Colonic mucosa (tissue), 4 donors: ENCODE data around the gene SMDT1. TPM values are rescaled to one million over a fixed set of nuclear protein-coding genes. Genes with fewer than 3 reads are reported as not detected.
"Not testable (repeated sequence)": the region's sequence is repeated elsewhere in the genome, so short reads cannot be mapped to it uniquely, and the experiment has no call there.

ENCODE experiments used
- DNase-seq: peaks from one replicate; pipeline ENCODE4 v3.0.0-alpha.2; 2020
- H3K27ac ChIP-seq: fragments of 200-600 bp; one replicate; pipeline ENCODE4 v1.8.0; 2021
- H3K27me3 ChIP-seq: fragments of 200-600 bp; one replicate; pipeline ENCODE4 v1.8.0; 2021
- H3K36me3 ChIP-seq: fragments of 200-600 bp; one replicate; pipeline ENCODE4 v1.8.0; 2021
- H3K4me1 ChIP-seq: fragments of 200-600 bp; one replicate; pipeline ENCODE4 v1.8.0; 2021; ENCODE audit warnings: mild to moderate bottlenecking
- H3K4me3 ChIP-seq: fragments of 200-600 bp; one replicate; pipeline ENCODE4 v1.8.0; 2021
- H3K9ac ChIP-seq, 2 donors: one replicate each; pipeline ENCODE4 v1.7.0; 2013; ENCODE audit warnings: control low read depth in 2 of 2, low read depth in 2 of 2, low read length in 2 of 2
- H3K9me3 ChIP-seq: fragments of 200-600 bp; one replicate; pipeline ENCODE4 v1.8.0; 2021
- intact Hi-C: fragments of 100-400 bp; cut with DNase I; formaldehyde crosslinking; loops from one replicate; pipeline ENCODE4 v1.14.1; 2022
- total RNA-seq, 2 donors: library from RNA; stranded (reverse); fragmentation: NEBNext Ultra II Directional in 1 of 2; extraction: Animal tissue kit (Norgen Biotek cat#: 25700) in 1 of 2; gene quantifications; one replicate each; pipeline ENCODE4 v1.2.1, GENCODE V29; 2021
- TF ChIP-seq, protein P1 (sequence below): fragments of 200-600 bp; IDR thresholded peaks from one replicate; pipeline ENCODE4 v1.8.0; 2022; ENCODE audit warnings: antibody characterized with exemption, mild to moderate bottlenecking
- donor health status: healthy.
- donor health status: DM: no; HTN: no; CAD: no.
- donor health status: DM: no; HTN: no; CAD: no.

The SMDT1 gene
- total RNA-seq, 2 donors from 2014 or later, result 125 to 135 TPM

- H3K27ac ChIP-seq, result no peak overlapping the region
- no peak overlapping the region for H3K9ac ChIP-seq
- no peaks in the 10 kb centered on the region for H3K4me1 ChIP-seq
- no peak overlapping the region for H3K4me3 ChIP-seq
- no peaks in the 10 kb centered on the region for H3K36me3 ChIP-seq
- H3K9me3 ChIP-seq, result peaks cover 7% of the 10 kb centered on the region
- DNase-seq, result no peak
- no peaks in the 10 kb centered on the region for H3K27me3 ChIP-seq
- TF ChIP-seq, protein P1, sequence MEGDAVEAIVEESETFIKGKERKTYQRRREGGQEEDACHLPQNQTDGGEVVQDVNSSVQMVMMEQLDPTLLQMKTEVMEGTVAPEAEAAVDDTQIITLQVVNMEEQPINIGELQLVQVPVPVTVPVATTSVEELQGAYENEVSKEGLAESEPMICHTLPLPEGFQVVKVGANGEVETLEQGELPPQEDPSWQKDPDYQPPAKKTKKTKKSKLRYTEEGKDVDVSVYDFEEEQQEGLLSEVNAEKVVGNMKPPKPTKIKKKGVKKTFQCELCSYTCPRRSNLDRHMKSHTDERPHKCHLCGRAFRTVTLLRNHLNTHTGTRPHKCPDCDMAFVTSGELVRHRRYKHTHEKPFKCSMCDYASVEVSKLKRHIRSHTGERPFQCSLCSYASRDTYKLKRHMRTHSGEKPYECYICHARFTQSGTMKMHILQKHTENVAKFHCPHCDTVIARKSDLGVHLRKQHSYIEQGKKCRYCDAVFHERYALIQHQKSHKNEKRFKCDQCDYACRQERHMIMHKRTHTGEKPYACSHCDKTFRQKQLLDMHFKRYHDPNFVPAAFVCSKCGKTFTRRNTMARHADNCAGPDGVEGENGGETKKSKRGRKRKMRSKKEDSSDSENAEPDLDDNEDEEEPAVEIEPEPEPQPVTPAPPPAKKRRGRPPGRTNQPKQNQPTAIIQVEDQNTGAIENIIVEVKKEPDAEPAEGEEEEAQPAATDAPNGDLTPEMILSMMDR, result no peak
- intact Hi-C loops, result no loop called here
These were observed 29.3 kb downstream of the SMDT1 start for GRCh38 chr22:42108848-42109247.

- H3K27me3 ChIP-seq, result no peaks in the 10 kb centered on the region
- intact Hi-C loops, result no loop called here
- TF ChIP-seq, protein P1, result no peak
These were observed 32.3 kb downstream of the SMDT1 start for GRCh38 chr22:42111798-42112197.

GRCh38 chr22:42112793-42113192 lies 33.3 kb downstream of the SMDT1 start:
- DNase-seq, intact Hi-C loops, H3K27me3 ChIP-seq, H3K9ac ChIP-seq, H3K4me3 ChIP-seq, H3K9me3 ChIP-seq, H3K27ac ChIP-seq, H3K4me1 ChIP-seq, H3K36me3 ChIP-seq: not testable (repeated sequence)

More at GRCh38 chr22:42111798-42112197, 32.3 kb downstream of the SMDT1 start:
- H3K9me3 ChIP-seq, result no peaks in the 10 kb centered on the region
- no peak overlapping the region for H3K4me3 ChIP-seq
- no peak overlapping the region for H3K27ac ChIP-seq
- no peaks in the 10 kb centered on the region for H3K36me3 ChIP-seq
- no peaks in the 10 kb centered on the region for H3K4me1 ChIP-seq
- H3K9ac ChIP-seq, result no peak overlapping the region
- no peak for DNase-seq

DNA sequence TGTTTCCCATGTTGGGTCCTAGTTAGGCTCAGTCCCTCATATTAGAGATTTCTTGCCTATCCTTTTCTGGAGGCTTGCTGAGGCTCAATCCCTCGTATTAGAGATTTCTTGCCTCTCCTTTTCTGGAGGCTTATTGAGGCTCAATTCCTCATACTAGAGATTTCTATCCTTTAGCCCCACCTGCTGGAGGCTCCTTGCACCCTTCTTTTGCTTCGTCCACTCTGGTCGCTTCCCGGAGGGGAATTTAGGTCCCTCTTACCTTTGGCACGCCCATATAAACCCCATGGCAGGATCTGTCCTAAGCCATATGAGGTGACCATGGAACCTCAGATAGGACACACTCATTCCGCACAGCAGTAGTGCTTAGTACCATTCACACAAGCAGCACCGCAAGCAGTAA lies 35.2 kb downstream of the SMDT1 start:
- no peak overlapping the region for H3K27ac ChIP-seq
- no peaks in the 10 kb centered on the region for H3K27me3 ChIP-seq
- intact Hi-C loops, result no loop called here
- no peaks in the 10 kb centered on the region for H3K36me3 ChIP-seq
- no peaks in the 10 kb centered on the region for H3K9me3 ChIP-seq
- H3K4me3 ChIP-seq, result no peak overlapping the region
- TF ChIP-seq, protein P1, result no peak
- no peak for DNase-seq
- H3K4me1 ChIP-seq, result no peaks in the 10 kb centered on the region
- no peak overlapping the region for H3K9ac ChIP-seq

GRCh38 chr22:42115420-42115830 lies 35.9 kb downstream of the SMDT1 start:
- H3K4me3 ChIP-seq, result not testable (repeated sequence)

GRCh38 chr22:42116848-42117424 lies 37.4 kb downstream of the SMDT1 start:
- peak; percentile 71 for DNase-seq
- TF ChIP-seq, protein P1, result no peak

More at GRCh38 chr22:42115420-42115830, 35.9 kb downstream of the SMDT1 start:
- H3K27me3 ChIP-seq, H3K4me1 ChIP-seq, H3K9me3 ChIP-seq, H3K27ac ChIP-seq, H3K9ac ChIP-seq, DNase-seq, intact Hi-C loops, H3K36me3 ChIP-seq: not testable (repeated sequence)

DNA sequence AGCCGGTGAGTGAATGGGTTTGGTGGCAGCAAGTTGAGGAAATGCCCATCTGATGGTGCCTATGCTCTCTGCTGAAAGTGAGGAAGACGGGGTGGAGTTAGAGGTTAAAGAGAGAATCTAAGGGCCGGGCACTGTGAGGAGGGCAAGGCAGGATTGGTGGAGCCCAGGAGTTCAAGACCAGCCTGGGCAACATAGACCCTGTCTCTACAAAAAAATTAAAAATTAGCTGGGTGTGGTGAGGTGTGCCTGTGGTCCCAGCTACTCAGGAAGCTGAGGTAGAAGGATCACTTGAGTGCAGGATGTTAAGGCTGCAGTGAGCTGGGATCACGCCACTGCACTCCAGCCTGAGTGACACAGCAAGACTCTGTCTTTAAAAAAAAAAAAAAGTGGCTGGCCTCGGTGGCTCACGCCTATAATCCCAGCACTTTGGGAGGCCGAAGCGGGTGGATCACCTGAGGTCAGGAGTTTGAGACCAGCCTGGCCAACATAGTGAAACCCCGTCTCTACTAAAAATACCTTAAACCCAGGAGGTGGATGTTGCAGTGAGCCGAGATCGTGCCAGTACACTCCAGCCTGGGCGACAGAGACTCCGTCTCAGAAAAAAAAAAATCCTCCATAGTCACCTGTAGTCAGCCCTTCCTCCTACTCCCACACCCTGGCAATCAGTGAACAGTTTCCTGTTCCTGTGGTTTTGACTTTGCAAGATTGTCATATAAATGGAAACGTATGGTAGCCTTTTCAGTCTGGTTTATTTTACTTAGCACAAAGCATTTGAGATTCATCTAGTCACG lies 40.9 kb downstream of the SMDT1 start:
- intact Hi-C loops, H3K27me3 ChIP-seq, H3K36me3 ChIP-seq, H3K4me3 ChIP-seq, H3K4me1 ChIP-seq, H3K9me3 ChIP-seq: not testable (repeated sequence)
- Histone ChIP-seq H3K9ac (peak overlapping the region in 1 of 2 donors; percentile 46), H3K27ac (peak overlapping the region; percentile 5)
- peak; percentile 49 for DNase-seq

More at GRCh38 chr22:42116848-42117424, 37.4 kb downstream of the SMDT1 start:
- Histone ChIP-seq H3K9me3 (no peaks in the 10 kb centered on the region), H3K4me1 (no peaks in the 10 kb centered on the region), H3K27me3 (no peaks in the 10 kb centered on the region), H3K4me3 (no peak overlapping the region), H3K9ac (no peak overlapping the region), H3K36me3 (no peaks in the 10 kb centered on the region), H3K27ac (no peak overlapping the region)
- intact Hi-C loops, result no loop called here

GRCh38 chr22:42123529-42123928 lies 44.0 kb downstream of the SMDT1 start:
- H3K36me3 ChIP-seq, H3K27ac ChIP-seq, H3K4me1 ChIP-seq, intact Hi-C loops, H3K9ac ChIP-seq, H3K4me3 ChIP-seq, H3K27me3 ChIP-seq, H3K9me3 ChIP-seq, DNase-seq: not testable (repeated sequence)
